Gastrocnemius medialis (tissue), 4 donors: ENCODE measurements around the gene MORF4L2.

Experiments used
- CTCF ChIP-seq, 5 experiments: fragments of 450-650 bp in 3 of 5; fragments of 200-600 bp in 2 of 5; sonication (generic) in 2 of 5; IDR thresholded peaks in 4 of 5; conservative IDR thresholded peaks in 1 of 5; 1 replicate in 4 of 5; 2 replicates in 1 of 5; pipeline ENCODE4 v1.5.1; 2016 to 2019; ENCODE audit warnings: antibody characterized with exemption in 5 of 5, mild to moderate bottlenecking in 3 of 5, moderate library complexity in 3 of 5
- POLR2A ChIP-seq, 2 donors: fragments of 450-650 bp; IDR thresholded peaks; one replicate each; pipeline ENCODE4 v1.6.1; 2017; ENCODE audit warnings: antibody characterized with exemption in 2 of 2, mild to moderate bottlenecking in 2 of 2, moderate library complexity in 2 of 2

GRCh38 chrX:103651151-103651773, 35.2 kb downstream of the MORF4L2 start:
- TF ChIP-seq POLR2A (IDR thresholded peaks at IDR 0.05) = no peak
- TF ChIP-seq CTCF (IDR thresholded peaks at IDR 0.05 in 4 of 5, conservative IDR thresholded peaks at IDR 0.05 in 1 of 5) = no peak
